GM12865 (cell line): ENCODE data around the gene ATG5.

ENCODE experiments used
- DNase-seq: peaks from one replicate; pipeline ENCODE4 v3.0.0; 2010; ENCODE audit warnings: low read depth
- H3K4me3 ChIP-seq: 2 replicates; pipeline ENCODE4 v1.5.1; 2011; ENCODE audit warnings: mild to moderate bottlenecking, low read depth, low read length, control low read depth
- TF ChIP-seq, protein P1 (sequence below): IDR thresholded peaks from 2 replicates; pipeline ENCODE4 v1.5.1; 2011; ENCODE audit warnings: low read length, control low read depth, low read depth, inconsistent platforms; ENCODE audit not compliant: insufficient read depth; ENCODE audit errors: missing control alignments

Gene ATG5

DNA sequence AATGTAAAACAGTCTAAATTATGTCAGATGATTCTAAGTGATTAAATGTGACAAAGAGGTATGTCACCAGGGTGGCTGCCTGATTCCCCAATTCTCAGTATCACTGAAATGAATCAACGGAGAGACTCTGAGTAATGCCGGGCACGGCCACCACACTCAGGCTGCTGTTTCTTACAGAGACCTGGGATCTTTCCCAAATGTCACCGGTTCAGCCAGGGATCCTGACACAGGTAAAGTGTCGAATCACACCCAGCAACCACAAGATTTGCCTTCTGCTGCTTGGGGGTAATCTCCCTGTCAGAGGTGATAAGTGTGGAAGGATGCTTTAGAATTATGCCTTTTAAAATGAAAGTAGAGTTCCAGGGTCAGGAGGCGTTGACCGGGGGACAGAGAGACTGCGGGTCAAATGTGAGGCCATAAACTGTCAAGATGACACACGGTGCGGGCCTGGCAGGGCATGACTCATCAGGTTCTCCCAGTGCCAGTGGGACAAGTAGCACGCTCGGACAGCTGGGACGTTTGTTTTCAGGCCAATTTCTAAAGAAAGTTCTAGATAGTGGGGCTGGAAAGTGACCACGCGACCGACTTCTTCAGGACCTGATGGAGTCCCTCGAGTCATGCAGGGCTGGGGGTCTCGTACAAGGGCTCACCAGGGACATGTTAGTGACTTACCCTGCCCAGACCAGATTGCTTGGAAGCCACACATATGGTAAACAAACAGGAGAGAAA, 190.5 kb downstream of the ATG5 start:
- H3K4me3 ChIP-seq, result no peak overlapping the region
- TF ChIP-seq, protein P1, sequence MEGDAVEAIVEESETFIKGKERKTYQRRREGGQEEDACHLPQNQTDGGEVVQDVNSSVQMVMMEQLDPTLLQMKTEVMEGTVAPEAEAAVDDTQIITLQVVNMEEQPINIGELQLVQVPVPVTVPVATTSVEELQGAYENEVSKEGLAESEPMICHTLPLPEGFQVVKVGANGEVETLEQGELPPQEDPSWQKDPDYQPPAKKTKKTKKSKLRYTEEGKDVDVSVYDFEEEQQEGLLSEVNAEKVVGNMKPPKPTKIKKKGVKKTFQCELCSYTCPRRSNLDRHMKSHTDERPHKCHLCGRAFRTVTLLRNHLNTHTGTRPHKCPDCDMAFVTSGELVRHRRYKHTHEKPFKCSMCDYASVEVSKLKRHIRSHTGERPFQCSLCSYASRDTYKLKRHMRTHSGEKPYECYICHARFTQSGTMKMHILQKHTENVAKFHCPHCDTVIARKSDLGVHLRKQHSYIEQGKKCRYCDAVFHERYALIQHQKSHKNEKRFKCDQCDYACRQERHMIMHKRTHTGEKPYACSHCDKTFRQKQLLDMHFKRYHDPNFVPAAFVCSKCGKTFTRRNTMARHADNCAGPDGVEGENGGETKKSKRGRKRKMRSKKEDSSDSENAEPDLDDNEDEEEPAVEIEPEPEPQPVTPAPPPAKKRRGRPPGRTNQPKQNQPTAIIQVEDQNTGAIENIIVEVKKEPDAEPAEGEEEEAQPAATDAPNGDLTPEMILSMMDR, result no peak
- DNase-seq, result no peak
